A673 (cell line): ENCODE measurements around the gene SMIM12.

Experiments used
- CTCF ChIP-seq: fragments of 300-800, 200-600 bp; sonication (generic); conservative IDR thresholded peaks from 2 replicates; pipeline ENCODE4 v1.5.1; 2017; ENCODE audit warnings: low read depth, mild to moderate bottlenecking, antibody characterized with exemption, low read length, moderate library complexity, mixed read lengths
- EZH2 ChIP-seq: fragments of 200-600 bp; sonication (generic); IDR thresholded peaks from 2 replicates; pipeline ENCODE4 v1.6.1; 2017; ENCODE audit warnings: borderline replicate concordance, low read depth, mild to moderate bottlenecking, mixed read lengths, antibody characterized with exemption, low read length; ENCODE audit not compliant: poor library complexity, severe bottlenecking

DNA sequence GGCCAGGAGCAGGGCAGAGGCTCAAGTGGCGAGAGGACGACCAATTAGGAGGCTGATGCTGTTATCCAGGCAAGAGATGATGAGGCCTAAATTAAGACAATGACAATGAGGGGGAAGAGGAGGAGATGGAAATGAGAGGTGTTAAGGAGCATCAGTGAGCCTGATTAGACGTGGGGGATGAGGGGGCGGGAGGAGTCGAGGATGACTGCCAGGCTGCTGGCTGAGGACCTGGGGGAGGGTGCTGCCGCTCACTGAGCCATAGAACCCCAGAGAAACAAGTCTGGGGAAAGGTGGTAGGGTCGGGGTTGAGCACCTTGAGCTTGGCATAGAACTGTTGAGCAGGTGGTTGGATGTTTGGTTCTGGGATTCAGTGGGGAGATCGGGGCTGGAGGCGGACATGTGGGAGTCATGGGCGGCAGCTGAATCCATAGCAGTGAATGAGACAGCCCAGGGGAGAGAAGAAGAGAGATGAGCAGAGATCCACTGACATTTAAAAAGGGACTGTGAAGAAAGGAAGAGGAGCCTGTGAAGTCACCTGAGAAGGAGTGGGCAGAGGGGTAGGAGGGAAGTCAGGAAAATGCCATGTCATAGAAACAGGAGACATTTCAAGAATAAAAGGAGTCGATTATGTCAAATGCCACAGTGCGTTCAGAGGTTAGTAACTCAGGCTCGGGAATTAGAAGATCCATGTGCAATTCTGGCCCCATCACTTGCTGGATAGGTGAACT lies 41.4 kb upstream of the SMIM12 start:
- no peak for TF ChIP-seq CTCF
- no peak for TF ChIP-seq EZH2
